Gastroesophageal sphincter (tissue), 4 donors: ENCODE data around the gene STEAP1B. TPM values are rescaled to one million over a fixed set of nuclear protein-coding genes. Genes with fewer than 3 reads are reported as not detected.

ENCODE experiments used
- ATAC-seq: fragments of 150-250 bp; one replicate; pipeline ENCODE4 v1.9.1; 2016; ENCODE audit warnings: mild to moderate bottlenecking, moderate library complexity
- H3K27ac ChIP-seq, 4 donors: fragments of 200-600 bp; sonication (generic) in 3 of 4; 1 replicate in 3 of 4; 2 replicates in 1 of 4; pipeline ENCODE4 v1.5.1; 2016 to 2019
- H3K27me3 ChIP-seq: fragments of 200-600 bp; sonication (generic); one replicate; pipeline ENCODE4 v1.5.1; 2019
- H3K36me3 ChIP-seq, 2 donors: fragments of 200-600 bp; sonication (generic); one replicate each; pipeline ENCODE4 v1.5.1; 2019; ENCODE audit warnings: control low read depth in 1 of 2
- H3K4me1 ChIP-seq, 3 donors: fragments of 200-600 bp; sonication (generic); 1 replicate in 2 of 3; 2 replicates in 1 of 3; pipeline ENCODE4 v1.5.1; 2016 to 2019; ENCODE audit warnings: control low read depth in 2 of 3
- H3K4me3 ChIP-seq, 2 donors: fragments of 200-600 bp; sonication (generic); one replicate each; pipeline ENCODE4 v1.5.1; 2019; ENCODE audit warnings: mild to moderate bottlenecking in 1 of 2, moderate library complexity in 1 of 2
- H3K9me3 ChIP-seq, 3 donors: fragments of 200-600 bp; sonication (generic); one replicate each; pipeline ENCODE4 v1.5.1; 2017 to 2019; ENCODE audit warnings: control low read depth in 2 of 3
- EP300 ChIP-seq: sonication (generic); formaldehyde crosslinking; IDR thresholded peaks from one replicate; pipeline ENCODE4 v1.6.1; 2017; ENCODE audit warnings: antibody characterized with exemption, mild to moderate bottlenecking
- POLR2A ChIP-seq, 2 donors: fragments of 450-650 bp; IDR thresholded peaks; one replicate each; pipeline ENCODE4 v1.6.1; 2017; ENCODE audit warnings: antibody characterized with exemption in 2 of 2, mild to moderate bottlenecking in 2 of 2, moderate library complexity in 1 of 2
- POLR2AphosphoS5 ChIP-seq: sonication (generic); formaldehyde crosslinking; IDR thresholded peaks from one replicate; pipeline ENCODE4 v1.6.1; 2017; ENCODE audit warnings: antibody characterized with exemption
- WGBS, 2 donors: methylation state at CpG; one replicate each; pipeline ENCODE4 v1.1.5; 2018; ENCODE audit warnings: low coverage in 1 of 2; 5-methylcytosine and 5-hydroxymethylcytosine counted together
- total RNA-seq, 4 donors: library from RNA; depleted of rRNA; stranded (reverse); fragments of >200 nt; gene quantifications; one replicate each; pipeline ENCODE4 v1.1.0, GENCODE V29; 2016
- TF ChIP-seq, protein P1 (sequence below), 4 experiments: fragments of 200-600 bp in 2 of 4; fragments of 450-650 bp in 2 of 4; sonication (generic) in 1 of 4; IDR thresholded peaks; one replicate each; pipeline ENCODE4 v1.5.1; 2017 to 2019; ENCODE audit warnings: antibody characterized with exemption in 4 of 4, mild to moderate bottlenecking in 2 of 4, moderate library complexity in 2 of 4

Gene STEAP1B
- total RNA-seq, 4 donors from 2014 or later = 0.66 to 2.8 (median 0.67) TPM; not detected in 1

- no peaks in the 10 kb centered on the region for H3K9me3 ChIP-seq
- H3K4me1 ChIP-seq = peaks cover 0 to 5% (median 0%) of the 10 kb centered on the region in 3 donors
- H3K36me3 ChIP-seq = no peaks in the 10 kb centered on the region
- no peak for ATAC-seq
- TF ChIP-seq POLR2A (IDR thresholded peaks at IDR 0.05) (no peak), POLR2AphosphoS5 (no peak), EP300 (no peak)
- TF ChIP-seq, protein P1, sequence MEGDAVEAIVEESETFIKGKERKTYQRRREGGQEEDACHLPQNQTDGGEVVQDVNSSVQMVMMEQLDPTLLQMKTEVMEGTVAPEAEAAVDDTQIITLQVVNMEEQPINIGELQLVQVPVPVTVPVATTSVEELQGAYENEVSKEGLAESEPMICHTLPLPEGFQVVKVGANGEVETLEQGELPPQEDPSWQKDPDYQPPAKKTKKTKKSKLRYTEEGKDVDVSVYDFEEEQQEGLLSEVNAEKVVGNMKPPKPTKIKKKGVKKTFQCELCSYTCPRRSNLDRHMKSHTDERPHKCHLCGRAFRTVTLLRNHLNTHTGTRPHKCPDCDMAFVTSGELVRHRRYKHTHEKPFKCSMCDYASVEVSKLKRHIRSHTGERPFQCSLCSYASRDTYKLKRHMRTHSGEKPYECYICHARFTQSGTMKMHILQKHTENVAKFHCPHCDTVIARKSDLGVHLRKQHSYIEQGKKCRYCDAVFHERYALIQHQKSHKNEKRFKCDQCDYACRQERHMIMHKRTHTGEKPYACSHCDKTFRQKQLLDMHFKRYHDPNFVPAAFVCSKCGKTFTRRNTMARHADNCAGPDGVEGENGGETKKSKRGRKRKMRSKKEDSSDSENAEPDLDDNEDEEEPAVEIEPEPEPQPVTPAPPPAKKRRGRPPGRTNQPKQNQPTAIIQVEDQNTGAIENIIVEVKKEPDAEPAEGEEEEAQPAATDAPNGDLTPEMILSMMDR (IDR thresholded peaks at IDR 0.05) = no peak
- WGBS, 2 donors = 73 to 78% methylated on average over 1 of the region's 1 CpG
- no peaks in the 10 kb centered on the region for H3K27me3 ChIP-seq
- H3K27ac ChIP-seq = no peak overlapping the region
- H3K4me3 ChIP-seq = no peak overlapping the region
Observed at GRCh38 chr7:22425361-22425760, 74.6 kb downstream of the STEAP1B start.

DNA sequence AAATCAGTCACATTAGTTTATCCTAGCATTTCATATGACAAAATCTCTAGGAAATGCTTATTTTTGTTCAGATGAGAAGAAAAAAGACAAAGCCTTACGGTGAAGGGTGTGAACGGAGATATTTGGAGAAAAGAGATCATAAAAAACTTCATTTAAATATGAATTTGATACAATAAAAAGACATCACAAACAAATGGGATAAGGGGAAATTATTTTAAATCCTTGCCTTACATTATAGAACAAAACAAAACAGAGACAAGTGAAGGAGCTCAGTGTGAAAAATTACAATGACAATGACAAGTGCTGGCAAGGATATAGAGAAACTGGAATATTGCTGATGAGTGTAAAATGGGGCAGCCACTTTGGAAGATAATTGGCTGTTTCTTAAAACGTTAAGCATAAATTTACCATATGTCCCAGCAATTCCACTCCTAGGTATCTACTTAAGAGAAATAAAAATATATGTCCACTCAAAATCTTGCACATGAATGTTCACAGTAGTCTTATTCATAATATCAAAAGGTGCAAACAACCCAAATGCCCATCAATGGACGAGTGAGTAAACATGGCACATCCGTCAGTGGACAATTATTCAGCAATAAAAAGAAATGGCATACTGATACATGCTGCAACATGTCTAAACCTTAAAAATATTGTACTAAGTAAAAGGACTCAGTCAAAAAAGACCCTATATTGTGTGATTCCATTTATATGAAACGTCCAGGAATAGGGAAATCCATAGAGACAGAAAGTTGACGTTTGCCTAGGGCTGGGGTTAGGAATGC is 77.0 kb downstream of the STEAP1B start:
- 63 to 78% methylated on average over 7 of the region's 7 CpGs for WGBS, 2 donors

DNA sequence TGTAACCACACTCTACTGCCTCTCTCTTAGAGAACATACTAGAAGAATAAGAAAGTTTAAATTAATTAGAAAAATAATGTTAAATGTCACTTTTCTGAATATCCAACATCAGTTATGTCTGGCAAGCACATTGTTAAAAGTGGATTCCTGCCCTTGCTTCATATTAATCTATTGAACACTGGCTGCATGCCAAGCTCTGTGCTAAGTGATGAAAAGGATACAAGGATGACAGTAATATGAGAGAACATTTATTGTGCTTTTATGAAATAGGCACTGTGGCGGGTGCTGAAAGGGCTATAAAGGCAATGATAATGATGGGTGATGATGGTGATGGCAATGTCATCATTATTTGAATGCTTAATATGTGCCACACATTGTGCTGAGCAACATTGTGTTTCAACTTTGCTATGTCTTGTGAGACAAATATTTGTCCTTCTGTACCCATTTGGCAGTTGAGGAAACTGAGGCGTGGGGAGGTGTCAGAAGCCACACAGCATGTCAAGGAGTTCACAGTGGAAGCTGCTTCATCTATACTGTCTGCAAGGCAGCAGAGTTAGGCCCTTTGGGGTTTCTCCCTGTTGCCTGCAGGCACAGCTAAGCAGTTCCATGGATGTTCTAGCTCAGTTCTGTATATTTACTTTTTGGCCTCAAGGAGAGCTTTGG is 78.9 kb downstream of the STEAP1B start:
- 69 to 100% methylated on average over 2 of the region's 2 CpGs for WGBS, 2 donors
- H3K4me1 ChIP-seq = peaks cover 0 to 5% (median 0%) of the 10 kb centered on the region in 3 donors

More for the DNA sequence above, 77.0 kb downstream of the STEAP1B start:
- no peaks in the 10 kb centered on the region for H3K36me3 ChIP-seq
- H3K4me1 ChIP-seq = peaks cover 0 to 5% (median 0%) of the 10 kb centered on the region in 3 donors
- H3K9me3 ChIP-seq = no peaks in the 10 kb centered on the region
- H3K27me3 ChIP-seq = no peaks in the 10 kb centered on the region
- TF ChIP-seq EP300 (no peak), POLR2AphosphoS5 (no peak), POLR2A (IDR thresholded peaks at IDR 0.05) (no peak)
- TF ChIP-seq, protein P1 (IDR thresholded peaks at IDR 0.05) = no peak
- no peak overlapping the region for H3K4me3 ChIP-seq
- ATAC-seq = no peak
- H3K27ac ChIP-seq = no peak overlapping the region

DNA sequence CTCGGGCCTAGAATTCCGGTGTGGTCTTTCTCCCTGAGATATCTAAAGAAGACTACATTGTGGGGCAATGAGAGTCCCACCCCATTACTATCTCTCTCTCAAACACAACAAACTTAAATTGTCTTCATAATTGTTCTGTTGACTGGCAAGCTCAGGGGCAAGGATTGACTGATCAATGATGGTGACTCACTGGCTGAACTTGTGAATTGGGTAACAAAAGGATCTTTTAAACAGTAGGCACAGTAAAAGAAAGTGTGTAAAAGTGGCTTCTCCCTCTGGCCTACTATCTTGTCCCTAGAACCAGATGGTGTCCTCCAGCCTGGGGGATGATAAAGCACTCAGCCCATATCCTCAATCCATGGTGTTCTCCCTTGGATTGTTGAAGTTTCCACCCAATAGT is 80.0 kb downstream of the STEAP1B start:
- ATAC-seq = no peak
- WGBS, 2 donors = 96 to 100% methylated on average over 2 of the region's 2 CpGs
- Histone ChIP-seq H3K27me3 (no peaks in the 10 kb centered on the region), H3K4me3 (no peak overlapping the region), H3K9me3 (no peaks in the 10 kb centered on the region), H3K36me3 (no peaks in the 10 kb centered on the region), H3K27ac (no peak overlapping the region), H3K4me1 (no peaks in the 10 kb centered on the region)
- TF ChIP-seq, protein P1 (IDR thresholded peaks at IDR 0.05) = no peak
- TF ChIP-seq POLR2A (IDR thresholded peaks at IDR 0.05) (no peak), EP300 (no peak), POLR2AphosphoS5 (no peak)

More for the DNA sequence above, 78.9 kb downstream of the STEAP1B start:
- Histone ChIP-seq H3K27me3 (no peaks in the 10 kb centered on the region), H3K4me3 (no peak overlapping the region), H3K36me3 (no peaks in the 10 kb centered on the region), H3K9me3 (no peaks in the 10 kb centered on the region), H3K27ac (no peak overlapping the region)
- ATAC-seq = no peak
- TF ChIP-seq, protein P1 (IDR thresholded peaks at IDR 0.05) = no peak
- TF ChIP-seq EP300 (no peak), POLR2AphosphoS5 (no peak), POLR2A (IDR thresholded peaks at IDR 0.05) (no peak)
